Measurements from ENCODE around the gene SERP2.

DNA sequence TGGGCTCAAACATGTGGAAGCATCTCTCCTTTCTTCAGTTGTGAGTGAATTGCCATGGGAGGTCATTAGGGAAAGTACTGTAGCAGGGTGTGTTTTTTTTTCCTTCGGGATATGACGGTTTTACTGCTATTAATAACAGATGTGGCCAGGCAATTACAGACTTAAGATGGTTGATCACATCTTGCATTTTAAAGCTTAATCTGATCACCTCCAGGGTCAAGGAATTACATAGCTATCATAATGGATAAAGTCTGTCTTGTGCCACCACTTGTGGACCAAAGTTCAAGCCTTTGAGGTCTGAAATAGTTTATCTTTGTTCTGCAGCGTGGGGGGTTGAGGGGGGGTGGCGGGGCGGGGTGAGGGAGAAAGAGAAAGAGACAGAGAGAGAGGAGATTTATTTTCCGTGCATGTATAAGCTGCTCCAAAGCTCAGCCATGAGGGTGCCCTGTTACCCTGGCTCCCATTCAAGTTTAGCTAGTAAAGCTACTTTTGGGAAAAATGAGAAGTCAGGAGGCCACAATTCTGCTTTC, 5.5 kb upstream of the SERP2 start:
- TF ChIP-seq, protein P1, sequence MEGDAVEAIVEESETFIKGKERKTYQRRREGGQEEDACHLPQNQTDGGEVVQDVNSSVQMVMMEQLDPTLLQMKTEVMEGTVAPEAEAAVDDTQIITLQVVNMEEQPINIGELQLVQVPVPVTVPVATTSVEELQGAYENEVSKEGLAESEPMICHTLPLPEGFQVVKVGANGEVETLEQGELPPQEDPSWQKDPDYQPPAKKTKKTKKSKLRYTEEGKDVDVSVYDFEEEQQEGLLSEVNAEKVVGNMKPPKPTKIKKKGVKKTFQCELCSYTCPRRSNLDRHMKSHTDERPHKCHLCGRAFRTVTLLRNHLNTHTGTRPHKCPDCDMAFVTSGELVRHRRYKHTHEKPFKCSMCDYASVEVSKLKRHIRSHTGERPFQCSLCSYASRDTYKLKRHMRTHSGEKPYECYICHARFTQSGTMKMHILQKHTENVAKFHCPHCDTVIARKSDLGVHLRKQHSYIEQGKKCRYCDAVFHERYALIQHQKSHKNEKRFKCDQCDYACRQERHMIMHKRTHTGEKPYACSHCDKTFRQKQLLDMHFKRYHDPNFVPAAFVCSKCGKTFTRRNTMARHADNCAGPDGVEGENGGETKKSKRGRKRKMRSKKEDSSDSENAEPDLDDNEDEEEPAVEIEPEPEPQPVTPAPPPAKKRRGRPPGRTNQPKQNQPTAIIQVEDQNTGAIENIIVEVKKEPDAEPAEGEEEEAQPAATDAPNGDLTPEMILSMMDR (IDR thresholded peaks at IDR 0.05): no peak
- TF ChIP-seq POLR2A (IDR thresholded peaks at IDR 0.05): no peak

Measured in thyroid gland (tissue), 4 donors.